ENCODE measurements around the gene CSTPP1.

The CSTPP1 gene

GRCh38 chr11:46999217-46999616 is 62.7 kb downstream of the CSTPP1 start:
- no peak for DNase-seq

- no peak for DNase-seq
Observed at GRCh38 chr11:47000033-47000432, 63.5 kb downstream of the CSTPP1 start.

- no peak for DNase-seq
Observed at GRCh38 chr11:47001781-47002181, 65.2 kb downstream of the CSTPP1 start.

GRCh38 chr11:47002390-47002789 is 65.8 kb downstream of the CSTPP1 start:
- DNase-seq, result no peak

GRCh38 chr11:47003180-47003877 is 66.8 kb downstream of the CSTPP1 start:
- peak; percentile 90 for DNase-seq

GRCh38 chr11:47004595-47005033 is 68.1 kb downstream of the CSTPP1 start:
- peak; percentile 97 for DNase-seq

- DNase-seq, result peak; percentile 44
Observed at GRCh38 chr11:47005441-47005840, 68.9 kb downstream of the CSTPP1 start.

- no peak for DNase-seq
Observed at GRCh38 chr11:47007579-47007978, 71.0 kb downstream of the CSTPP1 start.

GRCh38 chr11:47010179-47010578 is 73.6 kb downstream of the CSTPP1 start:
- DNase-seq, result no peak

GRCh38 chr11:47014097-47014496 is 77.5 kb downstream of the CSTPP1 start:
- DNase-seq, result no peak

- no peak for DNase-seq
Observed at GRCh38 chr11:47018637-47019036, 82.1 kb downstream of the CSTPP1 start.

- no peak for DNase-seq
Observed at GRCh38 chr11:47020793-47021526, 84.4 kb downstream of the CSTPP1 start.

GRCh38 chr11:47021527-47021818 is 84.9 kb downstream of the CSTPP1 start:
- DNase-seq, result no peak

- DNase-seq, result no peak
Observed at GRCh38 chr11:47021965-47022364, 85.4 kb downstream of the CSTPP1 start.

- peak; percentile 65 for DNase-seq
Observed at GRCh38 chr11:47028195-47029093, 91.9 kb downstream of the CSTPP1 start.

- DNase-seq, result no peak
Observed at GRCh38 chr11:47033439-47033838, 96.9 kb downstream of the CSTPP1 start.

GRCh38 chr11:47034091-47034490 is 97.5 kb downstream of the CSTPP1 start:
- DNase-seq, result peak; percentile 58

- peak; percentile 57 for DNase-seq
Observed at GRCh38 chr11:47035108-47035507, 98.5 kb downstream of the CSTPP1 start.

- no peak for DNase-seq
Observed at GRCh38 chr11:47044119-47044518, 107.6 kb downstream of the CSTPP1 start.

- no peak for DNase-seq
Observed at GRCh38 chr11:47047972-47048371, 111.4 kb downstream of the CSTPP1 start.

- no peak for DNase-seq
Observed at GRCh38 chr11:47050284-47050683, 113.7 kb downstream of the CSTPP1 start.

GRCh38 chr11:47051217-47051616 is 114.7 kb downstream of the CSTPP1 start:
- DNase-seq, result no peak

- DNase-seq, result no peak
Observed at GRCh38 chr11:47052165-47052564, 115.6 kb downstream of the CSTPP1 start.

- DNase-seq, result no peak
Observed at GRCh38 chr11:47052576-47052975, 116.0 kb downstream of the CSTPP1 start.

Data from hematopoietic multipotent progenitor cell treated with erythropoietin and hydrocortisone succinate and interleukin-3 and kit ligand, for 8 days (in vitro differentiated cells).